Neuronal stem cell (in vitro differentiated cells): Measurements from ENCODE around the gene EEF1AKMT2. TPM values are rescaled to one million over a fixed set of nuclear protein-coding genes. Genes with fewer than 3 reads are reported as not detected.

Experiments
- DNase-seq: peaks from one replicate; pipeline ENCODE4 v3.0.0-alpha.2; 2013; ENCODE audit warnings: low spot score
- H2AFZ ChIP-seq: one replicate; pipeline ENCODE4 v1.6.1; 2013; ENCODE audit warnings: mild to moderate bottlenecking, low read length, inconsistent platforms
- H2AK5ac ChIP-seq: 2 replicates; pipeline ENCODE4 v1.6.1; 2013; ENCODE audit warnings: low read depth, mild to moderate bottlenecking, inconsistent platforms, low read length, moderate library complexity, mixed read lengths
- H2BK120ac ChIP-seq: 2 replicates; pipeline ENCODE4 v1.6.1; 2013; ENCODE audit warnings: low read depth, mild to moderate bottlenecking, inconsistent platforms, low read length, moderate library complexity, mixed read lengths
- H2BK12ac ChIP-seq: one replicate; pipeline ENCODE4 v1.6.1; 2013; ENCODE audit warnings: low read length, inconsistent platforms
- H2BK15ac ChIP-seq: 2 replicates; pipeline ENCODE4 v1.6.1; 2013; ENCODE audit warnings: mild to moderate bottlenecking, low read length, inconsistent platforms, mixed read lengths
- H2BK5ac ChIP-seq: one replicate; pipeline ENCODE4 v1.6.1; 2013; ENCODE audit warnings: inconsistent platforms, mild to moderate bottlenecking, low read length, moderate library complexity
- H3K14ac ChIP-seq: one replicate; pipeline ENCODE4 v1.6.1; 2013; ENCODE audit warnings: low read length, inconsistent platforms
- H3K18ac ChIP-seq: 2 replicates; pipeline ENCODE4 v1.6.1; 2013; ENCODE audit warnings: low read length, inconsistent platforms
- H3K23ac ChIP-seq: 2 replicates; pipeline ENCODE4 v1.6.1; 2013; ENCODE audit warnings: low read depth, mild to moderate bottlenecking, mixed read lengths, low read length, inconsistent platforms; ENCODE audit not compliant: poor library complexity
- H3K27ac ChIP-seq: replicated peaks from 3 replicates; pipeline ENCODE4 v1.5.1; 2013; ENCODE audit warnings: low read length, inconsistent platforms
- H3K27me3 ChIP-seq, 3 experiments: 2 replicates each; pipeline ENCODE4 v1.6.1; 2013; ENCODE audit warnings: low read length in 3 of 3, mild to moderate bottlenecking in 2 of 3, inconsistent platforms in 1 of 3, low read depth in 1 of 3, mixed read lengths in 1 of 3, moderate library complexity in 1 of 3; ENCODE audit not compliant: control insufficient read depth in 3 of 3, insufficient read depth in 3 of 3
- H3K36me3 ChIP-seq, 2 donors: replicated peaks in 1 of 2; 2 replicates each; pipeline ENCODE4 v1.6.1; 2013; ENCODE audit warnings: low read length in 2 of 2; ENCODE audit not compliant: control insufficient read depth in 2 of 2, insufficient read depth in 2 of 2
- H3K4ac ChIP-seq: 2 replicates; pipeline ENCODE4 v1.6.1; 2013; ENCODE audit warnings: inconsistent platforms, mild to moderate bottlenecking, low read length, moderate library complexity
- H3K4me1 ChIP-seq, 2 donors: 1 replicate in 1 of 2; 2 replicates in 1 of 2; pipeline ENCODE4 v1.6.1; 2013; ENCODE audit warnings: low read length in 2 of 2, low read depth in 1 of 2; ENCODE audit not compliant: control insufficient read depth in 2 of 2, insufficient read depth in 1 of 2
- H3K4me2 ChIP-seq: one replicate; pipeline ENCODE4 v1.6.1; 2013; ENCODE audit warnings: mild to moderate bottlenecking, low read length, inconsistent platforms; ENCODE audit not compliant: insufficient read depth, poor library complexity, severe bottlenecking
- H3K4me3 ChIP-seq, 2 donors: 2 replicates each; pipeline ENCODE4 v1.5.1; 2013; ENCODE audit warnings: low read length in 2 of 2, mild to moderate bottlenecking in 2 of 2, inconsistent platforms in 1 of 2, moderate library complexity in 1 of 2
- H3K79me1 ChIP-seq: one replicate; pipeline ENCODE4 v1.6.1; 2013; ENCODE audit warnings: low read depth, mild to moderate bottlenecking, inconsistent platforms, low read length, moderate library complexity
- H3K9ac ChIP-seq: one replicate; pipeline ENCODE4 v1.6.1; 2013; ENCODE audit warnings: mild to moderate bottlenecking, low read depth, low read length, inconsistent platforms; ENCODE audit not compliant: poor library complexity
- H3K9me3 ChIP-seq, 2 donors: replicated peaks in 1 of 2; 2 replicates each; pipeline versions ENCODE3 to v1.6.1; 2013; ENCODE audit warnings: low read length in 2 of 2, mild to moderate bottlenecking in 2 of 2, inconsistent platforms in 1 of 2, low read depth in 1 of 2, mixed read lengths in 1 of 2, moderate library complexity in 1 of 2; ENCODE audit not compliant: control insufficient read depth in 2 of 2, insufficient read depth in 1 of 2
- H4K8ac ChIP-seq: one replicate; pipeline ENCODE4 v1.6.1; 2013; ENCODE audit warnings: low read depth, mild to moderate bottlenecking, inconsistent platforms, low read length, moderate library complexity
- H4K91ac ChIP-seq: one replicate; pipeline ENCODE4 v1.6.1; 2013; ENCODE audit warnings: low read length, low read depth, mild to moderate bottlenecking, inconsistent platforms; ENCODE audit not compliant: poor library complexity
- WGBS, 2 donors: extraction: QIAGEN DNeasy Blood & Tissue Kit; methylation state at CpG; one replicate each; pipeline ENCODE4 v1.1.7; 2013; ENCODE audit warnings: missing lambda C conversion rate in 2 of 2, mixed read lengths in 1 of 2; ENCODE audit not compliant: insufficient read length in 2 of 2, insufficient replicate concordance in 1 of 2; ENCODE audit errors: extremely low coverage in 2 of 2; 5-methylcytosine and 5-hydroxymethylcytosine counted together
- polyA plus RNA-seq, 2 experiments: library from polyadenylated mRNA; stranded (reverse); fragments of 200-250 nt; gene quantifications; one replicate each; pipeline ENCODE4 v1.2.3, GENCODE V29; 2013

EEF1AKMT2 gene
- polyA plus RNA-seq (2013, experiment 1 of 2), result 17.4 TPM
- 19.7 TPM for polyA plus RNA-seq (2013, experiment 2 of 2)

DNA sequence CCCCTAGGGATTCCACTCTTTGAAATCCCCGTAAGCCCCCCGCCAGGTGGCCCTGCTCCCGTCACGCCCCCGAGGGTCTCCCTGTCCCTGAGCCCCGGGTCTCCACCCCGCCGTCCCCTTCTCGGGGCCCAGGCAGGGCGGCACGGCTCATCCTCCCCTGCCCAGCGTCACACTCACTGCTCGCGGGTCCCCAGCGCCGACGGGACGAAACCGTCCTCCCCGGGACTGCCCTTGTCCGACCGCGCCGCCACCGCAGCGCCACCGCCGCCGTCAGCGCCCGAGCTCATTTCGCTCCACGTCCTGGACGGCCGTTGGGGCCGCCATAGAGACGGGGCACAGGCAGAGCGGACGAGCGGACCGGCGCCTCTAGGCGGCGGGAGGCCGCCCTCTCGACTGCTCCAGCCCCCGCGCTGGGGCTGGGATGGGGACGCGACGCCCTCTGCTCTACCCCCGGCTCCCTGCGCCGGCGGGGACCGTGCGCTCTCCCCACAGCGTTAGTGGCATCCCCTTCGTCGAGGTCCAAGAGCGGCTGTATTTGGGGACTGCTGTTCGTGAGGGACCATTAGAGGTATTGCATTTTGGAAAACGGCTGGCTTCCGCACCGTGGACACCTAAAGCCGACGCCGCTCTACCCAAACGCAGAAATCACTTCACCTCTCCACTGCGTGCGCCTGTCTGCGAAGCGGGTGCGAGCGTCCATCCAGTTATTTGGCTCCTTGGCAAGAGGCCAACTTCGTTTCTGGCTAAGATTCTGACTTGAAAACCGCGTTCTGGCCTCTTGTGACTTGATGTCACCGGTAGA is at the start of gene EEF1AKMT2:
EEF1AKMT2 (minus strand) TSS at position 341 of the 802 bp plus-strand sequence; CDS start at position 287, 54 bp downstream.
- H3K4me3 ChIP-seq, result peak within 1 kb of the TSS; percentile 63 to 89
- peak within 1 kb of the TSS; percentile 95 for H3K27ac ChIP-seq
- H2BK5ac ChIP-seq, result peak within 1 kb of the TSS; percentile 87
- peak within 1 kb of the TSS; percentile 76 for H3K4me2 ChIP-seq
- peak within 1 kb of the TSS; percentile 99 for H4K8ac ChIP-seq
- no peaks in the 10 kb centered on the region for H3K27me3 ChIP-seq
- H3K36me3 ChIP-seq, result peaks cover 6 to 31% of the 10 kb centered on the region in 2 donors
- H3K4ac ChIP-seq, result peak within 1 kb of the TSS; percentile 66
- no peaks in the 10 kb centered on the region for H3K9me3 ChIP-seq
- peak within 1 kb of the TSS; percentile 100 for H3K23ac ChIP-seq
- no peak within 1 kb of the TSS for H4K91ac ChIP-seq
- H2BK120ac ChIP-seq, result peak within 1 kb of the TSS; percentile 94
- DNase-seq, result peak; percentile 94
- peak within 1 kb of the TSS; percentile 98 for H3K14ac ChIP-seq
- no CpG with 5 or more reads among the region's 79 CpGs for WGBS, 2 donors
- peak within 1 kb of the TSS; percentile 88 for H2AK5ac ChIP-seq
- no peaks in the 10 kb centered on the region for H3K4me1 ChIP-seq
- H3K9ac ChIP-seq, result peak within 1 kb of the TSS; percentile 95
- no peaks in the 10 kb centered on the region for H3K79me1 ChIP-seq
- peak within 1 kb of the TSS; percentile 99 for H3K18ac ChIP-seq
- no peak within 1 kb of the TSS for H2BK12ac ChIP-seq
- H2BK15ac ChIP-seq, result peak within 1 kb of the TSS; percentile 92
- H2AFZ ChIP-seq, result peak within 1 kb of the TSS; percentile 100

DNA sequence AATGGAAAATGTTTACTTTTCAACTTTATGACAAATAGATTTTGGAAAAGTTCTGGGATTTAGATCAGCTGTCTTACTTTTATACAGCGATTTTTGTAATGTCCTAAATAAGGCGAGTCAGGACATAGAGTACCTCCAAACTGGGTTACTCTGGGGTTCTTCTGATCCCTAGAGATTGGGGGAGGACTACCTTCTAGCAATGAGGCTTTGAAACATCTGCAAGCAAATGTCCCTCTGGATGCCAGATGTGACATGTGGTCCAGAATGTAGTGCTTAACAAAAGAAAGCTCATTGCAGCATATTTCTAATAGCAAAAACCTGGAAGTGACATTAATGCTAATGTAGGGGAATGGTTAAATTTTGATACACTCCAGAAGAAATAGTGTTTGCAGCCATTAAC is 46.0 kb upstream of the EEF1AKMT2 start:
- H4K91ac ChIP-seq, result no peak overlapping the region
- WGBS, 2 donors, result no CpG with 5 or more reads among the region's 2 CpGs
- no peak overlapping the region for H3K4me2 ChIP-seq
- H3K27ac ChIP-seq, result no peak overlapping the region
- H3K9me3 ChIP-seq, result no peaks in the 10 kb centered on the region
- no peak overlapping the region for H3K4ac ChIP-seq
- no peak for DNase-seq
- no peak overlapping the region for H2BK12ac ChIP-seq
- no peaks in the 10 kb centered on the region for H3K27me3 ChIP-seq
- H3K9ac ChIP-seq, result no peak overlapping the region
- H3K79me1 ChIP-seq, result no peaks in the 10 kb centered on the region
- peaks cover 18 to 46% of the 10 kb centered on the region in 2 donors for H3K36me3 ChIP-seq
- no peak overlapping the region for H2AFZ ChIP-seq
- no peak overlapping the region for H2BK15ac ChIP-seq
- H3K4me3 ChIP-seq, result no peak overlapping the region
- H2BK5ac ChIP-seq, result no peak overlapping the region
- H3K23ac ChIP-seq, result no peak overlapping the region
- no peak overlapping the region for H3K14ac ChIP-seq
- H4K8ac ChIP-seq, result no peak overlapping the region
- no peak overlapping the region for H3K18ac ChIP-seq
- H2BK120ac ChIP-seq, result no peak overlapping the region
- H2AK5ac ChIP-seq, result no peak overlapping the region
- H3K4me1 ChIP-seq, result no peaks in the 10 kb centered on the region

DNA sequence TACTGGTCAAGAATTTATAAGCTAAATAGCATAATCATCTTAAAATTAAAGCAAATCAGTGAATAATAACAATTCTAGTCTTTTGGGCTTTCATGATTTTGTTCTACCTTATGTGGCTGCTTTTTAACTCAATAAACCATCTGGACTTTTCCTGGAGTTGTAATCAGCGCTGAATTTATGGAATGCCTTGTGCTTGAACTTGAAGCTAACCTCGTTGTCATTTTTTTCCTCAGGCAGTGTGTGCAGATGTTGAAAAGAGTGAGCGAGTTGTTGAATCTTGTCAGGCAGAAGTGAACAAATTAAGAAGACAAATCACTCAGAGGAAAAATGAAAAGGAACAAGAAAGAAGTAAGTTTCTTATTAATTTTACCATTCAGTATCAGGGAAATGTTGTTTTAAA is 39.4 kb upstream of the EEF1AKMT2 start:
- no peak overlapping the region for H3K14ac ChIP-seq
- no peak overlapping the region for H4K8ac ChIP-seq
- no peak overlapping the region for H3K9ac ChIP-seq
- H3K79me1 ChIP-seq, result no peaks in the 10 kb centered on the region
- no peaks in the 10 kb centered on the region for H3K9me3 ChIP-seq
- H2AFZ ChIP-seq, result no peak overlapping the region
- no peak overlapping the region for H2AK5ac ChIP-seq
- no peak overlapping the region for H3K27ac ChIP-seq
- H3K4ac ChIP-seq, result no peak overlapping the region
- no peak for DNase-seq
- no peaks in the 10 kb centered on the region for H3K27me3 ChIP-seq
- WGBS, 2 donors, result no CpG with 5 or more reads among the region's 3 CpGs
- no peak overlapping the region for H2BK120ac ChIP-seq
- no peaks in the 10 kb centered on the region for H3K4me1 ChIP-seq
- peaks cover 28 to 95% of the 10 kb centered on the region in 2 donors for H3K36me3 ChIP-seq
- H4K91ac ChIP-seq, result no peak overlapping the region
- no peak overlapping the region for H3K18ac ChIP-seq
- H2BK12ac ChIP-seq, result no peak overlapping the region
- no peak overlapping the region for H2BK15ac ChIP-seq
- H3K23ac ChIP-seq, result no peak overlapping the region
- no peak overlapping the region for H3K4me3 ChIP-seq
- no peak overlapping the region for H2BK5ac ChIP-seq
- H3K4me2 ChIP-seq, result no peak overlapping the region

DNA sequence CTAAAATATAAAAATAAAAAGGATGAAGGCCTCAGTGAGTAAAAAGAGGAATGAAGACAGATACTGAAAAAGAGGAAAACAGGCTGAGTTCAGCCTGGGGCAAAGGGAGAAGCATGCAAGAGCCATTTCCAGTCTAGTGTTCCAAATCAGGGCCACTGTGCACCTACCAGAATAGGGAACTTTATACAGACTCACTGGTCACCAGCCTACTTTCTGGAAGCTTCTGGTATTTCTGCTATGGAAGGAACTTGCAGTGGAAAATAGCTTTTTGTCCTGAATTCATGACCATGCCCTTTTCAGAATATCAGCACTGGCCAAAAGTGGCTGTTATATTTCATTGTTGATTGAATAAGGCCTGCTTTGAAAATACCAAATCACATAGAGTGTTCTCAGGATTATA is 38.8 kb upstream of the EEF1AKMT2 start:
- H3K23ac ChIP-seq, result no peak overlapping the region

More for the DNA sequence above, 38.8 kb upstream of the EEF1AKMT2 start:
- Histone ChIP-seq H3K4ac (no peak overlapping the region), H3K9me3 (no peaks in the 10 kb centered on the region), H2AK5ac (no peak overlapping the region), H3K79me1 (no peaks in the 10 kb centered on the region), H3K4me3 (no peak overlapping the region), H3K4me2 (no peak overlapping the region), H3K4me1 (no peaks in the 10 kb centered on the region), H3K18ac (no peak overlapping the region), H3K27me3 (no peaks in the 10 kb centered on the region), H2AFZ (no peak overlapping the region), H4K91ac (no peak overlapping the region), H2BK120ac (no peak overlapping the region), H2BK15ac (no peak overlapping the region), H3K36me3 (peaks cover 25 to 88% of the 10 kb centered on the region in 2 donors), H3K9ac (no peak overlapping the region), H4K8ac (no peak overlapping the region), H3K27ac (no peak overlapping the region), H2BK5ac (no peak overlapping the region), H2BK12ac (no peak overlapping the region), H3K14ac (no peak overlapping the region)
- DNase-seq, result no peak
